Measurements from ENCODE around the gene CFAP46. TPM values are rescaled to one million over a fixed set of nuclear protein-coding genes. Genes with fewer than 3 reads are reported as not detected.

Gene CFAP46
- total RNA-seq, 1 experiment from 2014 or later = 3.3 TPM

- Mint-ChIP-seq H3K9me3 (peaks cover 21% of the 10 kb centered on the region), H3K36me3 (peaks cover 21% of the 10 kb centered on the region), H3K4me1 (no peaks in the 10 kb centered on the region), H3K4me3 (no peak overlapping the region), H3K27me3 (ENCODE audit: low read depth) (no peaks in the 10 kb centered on the region; the same call in 1 of the 2 replicates), H3K27ac (no peak overlapping the region)
- DNase-seq (ENCODE audit: low spot score) (no peak), ATAC-seq (no peak)
- POLR2A ChIA-PET = no interaction called here
- TF ChIP-seq NR1H2 (CRISPR knock-in tag; IDR thresholded peaks at IDR 0.05) (no peak), SMAD3 (CRISPR knock-in tag; IDR thresholded peaks at IDR 0.05; ENCODE audit: borderline replicate concordance) (no peak), ZNF281 (CRISPR knock-in tag; IDR thresholded peaks at IDR 0.05) (no peak), CTCF (IDR thresholded peaks at IDR 0.05) (no peak)
- TF ChIP-seq, protein P1, sequence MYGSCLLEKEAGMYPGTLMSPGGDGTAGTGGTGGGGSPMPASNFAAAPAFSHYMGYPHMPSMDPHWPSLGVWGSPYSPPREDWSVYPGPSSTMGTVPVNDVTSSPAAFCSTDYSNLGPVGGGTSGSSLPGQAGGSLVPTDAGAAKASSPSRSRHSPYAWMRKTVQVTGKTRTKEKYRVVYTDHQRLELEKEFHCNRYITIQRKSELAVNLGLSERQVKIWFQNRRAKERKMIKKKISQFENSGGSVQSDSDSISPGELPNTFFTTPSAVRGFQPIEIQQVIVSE (CRISPR knock-in tag; IDR thresholded peaks at IDR 0.05; ENCODE audit: borderline replicate concordance) = no peak
- TF ChIP-seq, protein P2, sequence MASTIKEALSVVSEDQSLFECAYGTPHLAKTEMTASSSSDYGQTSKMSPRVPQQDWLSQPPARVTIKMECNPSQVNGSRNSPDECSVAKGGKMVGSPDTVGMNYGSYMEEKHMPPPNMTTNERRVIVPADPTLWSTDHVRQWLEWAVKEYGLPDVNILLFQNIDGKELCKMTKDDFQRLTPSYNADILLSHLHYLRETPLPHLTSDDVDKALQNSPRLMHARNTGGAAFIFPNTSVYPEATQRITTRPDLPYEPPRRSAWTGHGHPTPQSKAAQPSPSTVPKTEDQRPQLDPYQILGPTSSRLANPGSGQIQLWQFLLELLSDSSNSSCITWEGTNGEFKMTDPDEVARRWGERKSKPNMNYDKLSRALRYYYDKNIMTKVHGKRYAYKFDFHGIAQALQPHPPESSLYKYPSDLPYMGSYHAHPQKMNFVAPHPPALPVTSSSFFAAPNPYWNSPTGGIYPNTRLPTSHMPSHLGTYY (CRISPR knock-in tag; IDR thresholded peaks at IDR 0.05) = no peak
- CTCF ChIA-PET = no interaction called here
These were observed 180.8 kb downstream of the CFAP46 start for GRCh38 chr10:132761395-132762060.

DNA sequence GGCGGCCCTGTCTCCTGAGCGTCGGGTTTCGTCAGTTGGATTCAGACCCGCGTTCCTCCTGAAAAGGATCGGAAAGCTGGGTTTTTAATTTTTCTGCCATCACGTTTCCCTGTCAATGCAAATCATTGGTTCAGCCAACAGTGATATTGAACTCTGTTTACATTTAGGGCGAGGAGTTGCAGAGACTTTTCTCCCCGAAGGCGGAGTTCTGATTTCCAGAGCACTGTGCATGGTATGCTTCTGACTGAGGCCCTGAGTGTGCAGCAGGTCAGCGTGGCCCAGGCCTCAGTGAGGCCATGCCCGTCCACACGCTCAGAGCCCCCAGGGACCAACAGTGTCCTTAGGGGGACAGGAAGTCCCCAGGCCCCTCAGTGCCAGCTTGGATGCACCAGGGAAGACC lies 183.5 kb downstream of the CFAP46 start:
- DNase-seq (ENCODE audit: low spot score) = no peak
- Mint-ChIP-seq H3K36me3 (peaks cover 32% of the 10 kb centered on the region), H3K27me3 (ENCODE audit: low read depth) (no peaks in the 10 kb centered on the region; the same call in 1 of the 2 replicates), H3K9me3 (peaks cover 34% of the 10 kb centered on the region), H3K27ac (no peak overlapping the region), H3K4me3 (no peak overlapping the region), H3K4me1 (no peaks in the 10 kb centered on the region)
- ChIA-PET CTCF (no interaction called here), POLR2A (no interaction called here)
- no peak for ATAC-seq
- TF ChIP-seq, protein P3, sequence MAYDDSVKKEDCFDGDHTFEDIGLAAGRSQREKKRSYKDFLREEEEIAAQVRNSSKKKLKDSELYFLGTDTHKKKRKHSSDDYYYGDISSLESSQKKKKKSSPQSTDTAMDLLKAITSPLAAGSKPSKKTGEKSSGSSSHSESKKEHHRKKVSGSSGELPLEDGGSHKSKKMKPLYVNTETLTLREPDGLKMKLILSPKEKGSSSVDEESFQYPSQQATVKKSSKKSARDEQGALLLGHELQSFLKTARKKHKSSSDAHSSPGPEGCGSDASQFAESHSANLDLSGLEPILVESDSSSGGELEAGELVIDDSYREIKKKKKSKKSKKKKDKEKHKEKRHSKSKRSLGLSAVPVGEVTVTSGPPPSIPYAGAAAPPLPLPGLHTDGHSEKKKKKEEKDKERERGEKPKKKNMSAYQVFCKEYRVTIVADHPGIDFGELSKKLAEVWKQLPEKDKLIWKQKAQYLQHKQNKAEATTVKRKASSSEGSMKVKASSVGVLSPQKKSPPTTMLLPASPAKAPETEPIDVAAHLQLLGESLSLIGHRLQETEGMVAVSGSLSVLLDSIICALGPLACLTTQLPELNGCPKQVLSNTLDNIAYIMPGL (CRISPR knock-in tag; IDR thresholded peaks at IDR 0.05) = no peak
- TF ChIP-seq GABPB1 (CRISPR knock-in tag; IDR thresholded peaks at IDR 0.05) (no peak), CREB1 (CRISPR knock-in tag; IDR thresholded peaks at IDR 0.05) (no peak)

Other genes starting within 250 kb of the CFAP46 start
- 0.11 to 0.21 TPM (median 0.15 TPM) in 3 replicates for gene NKX6-2, start 156.4 kb downstream of the CFAP46 start, total RNA-seq (2021)
- gene ADGRA1, start 145.4 kb upstream of the CFAP46 start, total RNA-seq (2021) = 0.11 to 0.20 TPM (median 0.18 TPM) in 3 replicates
- 25.7 to 26.8 TPM (median 26.6 TPM) in 3 replicates for gene KNDC1, start 217.6 kb upstream of the CFAP46 start, total RNA-seq (2021)